Type B pancreatic cell (in vitro differentiated cells): ENCODE measurements around the gene MAP1B. TPM values are rescaled to one million over a fixed set of nuclear protein-coding genes. Genes with fewer than 3 reads are reported as not detected.

Source experiments
- DNase-seq: peaks from one replicate; pipeline ENCODE4 v3.0.0; 2021; ENCODE audit warnings: mixed read lengths; ENCODE audit not compliant: unreplicated experiment; ENCODE audit errors: extremely low spot score
- H3K27ac Mint-ChIP-seq: 2 replicates; pipeline ENCODE4 v1.8.0; 2021; ENCODE audit warnings: mild to moderate bottlenecking, mixed read lengths
- H3K27me3 Mint-ChIP-seq: 2 replicates; pipeline ENCODE4 v1.8.0; 2021; ENCODE audit warnings: mixed read lengths
- H3K36me3 Mint-ChIP-seq: 2 replicates; pipeline ENCODE4 v1.8.0; 2021; ENCODE audit warnings: mixed read lengths
- H3K4me1 Mint-ChIP-seq: one replicate; pipeline ENCODE4 v1.8.0; 2021; ENCODE audit warnings: mixed read lengths; ENCODE audit not compliant: unreplicated experiment
- H3K4me3 Mint-ChIP-seq: 2 replicates; pipeline ENCODE4 v1.8.0; 2021; ENCODE audit warnings: mild to moderate bottlenecking, mixed read lengths
- H3K9me3 Mint-ChIP-seq: 2 replicates; pipeline ENCODE4 v1.8.0; 2021; ENCODE audit warnings: mixed read lengths
- CTCF ChIP-seq: fragments of 200-600 bp; sonication (generic); conservative IDR thresholded peaks from 2 replicates; pipeline ENCODE4 v1.5.0; 2021; ENCODE audit warnings: antibody characterized with exemption, mild to moderate bottlenecking
- total RNA-seq: library from RNA; stranded (reverse); gene quantifications from 2 replicates; pipeline ENCODE4 v1.2.1, GENCODE V29; 2021; ENCODE audit warnings: low replicate concordance

Gene MAP1B
- total RNA-seq, 1 donor from 2014 or later: 124 TPM

- no peaks in the 10 kb centered on the region for H3K4me1 Mint-ChIP-seq
- no peak overlapping the region for H3K4me3 Mint-ChIP-seq
- TF ChIP-seq CTCF: no peak
- no peak overlapping the region for H3K27ac Mint-ChIP-seq
- no peaks in the 10 kb centered on the region for H3K27me3 Mint-ChIP-seq
- no peak for DNase-seq
- H3K36me3 Mint-ChIP-seq: peaks cover 50% of the 10 kb centered on the region
- peaks cover 6% of the 10 kb centered on the region for H3K9me3 Mint-ChIP-seq
Measured at GRCh38 chr5:72203251-72203845, 96.1 kb downstream of the MAP1B start.

DNA sequence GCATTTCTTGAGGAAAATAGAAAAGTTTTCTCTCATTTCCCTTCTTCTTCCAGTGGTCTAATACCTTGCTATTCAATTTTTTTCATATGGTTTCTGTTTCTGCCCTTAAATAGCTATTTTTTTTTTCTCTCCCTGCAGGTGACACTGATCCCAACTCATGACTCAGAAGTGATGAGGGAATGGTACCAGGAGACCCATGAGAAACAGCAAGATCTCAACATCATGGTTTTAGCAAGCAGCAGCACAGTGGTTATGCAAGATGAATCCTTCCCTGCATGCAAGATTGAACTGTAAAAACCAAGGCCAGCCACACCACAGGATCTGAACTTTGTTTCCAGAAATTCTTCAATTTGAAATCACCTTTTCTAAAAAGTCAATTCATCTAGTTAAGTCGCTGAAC, 97.7 kb downstream of the MAP1B start:
- Mint-ChIP-seq H3K4me1 (no peaks in the 10 kb centered on the region), H3K27ac (no peak overlapping the region), H3K9me3 (no peaks in the 10 kb centered on the region), H3K27me3 (no peaks in the 10 kb centered on the region), H3K4me3 (no peak overlapping the region), H3K36me3 (peaks cover 34% of the 10 kb centered on the region)
- DNase-seq: no peak
- TF ChIP-seq CTCF: no peak

GRCh38 chr5:72205431-72206009, 98.2 kb downstream of the MAP1B start:
- no peaks in the 10 kb centered on the region for H3K27me3 Mint-ChIP-seq
- no peak for DNase-seq
- no peak overlapping the region for H3K27ac Mint-ChIP-seq
- no peak for TF ChIP-seq CTCF
- no peaks in the 10 kb centered on the region for H3K4me1 Mint-ChIP-seq
- H3K9me3 Mint-ChIP-seq: no peaks in the 10 kb centered on the region
- H3K36me3 Mint-ChIP-seq: peaks cover 29% of the 10 kb centered on the region
- no peak overlapping the region for H3K4me3 Mint-ChIP-seq

GRCh38 chr5:72206160-72206559, 98.9 kb downstream of the MAP1B start:
- Mint-ChIP-seq H3K9me3 (no peaks in the 10 kb centered on the region), H3K4me3 (no peak overlapping the region), H3K36me3 (peaks cover 29% of the 10 kb centered on the region), H3K27me3 (no peaks in the 10 kb centered on the region), H3K27ac (no peak overlapping the region), H3K4me1 (peaks cover 2% of the 10 kb centered on the region)
- DNase-seq: no peak
- TF ChIP-seq CTCF: no peak

GRCh38 chr5:72206994-72207393, 99.7 kb downstream of the MAP1B start:
- no peak overlapping the region for H3K4me3 Mint-ChIP-seq
- no peak for TF ChIP-seq CTCF
- H3K27ac Mint-ChIP-seq: no peak overlapping the region
- H3K4me1 Mint-ChIP-seq: peaks cover 5% of the 10 kb centered on the region
- peaks cover 29% of the 10 kb centered on the region for H3K36me3 Mint-ChIP-seq
- no peaks in the 10 kb centered on the region for H3K27me3 Mint-ChIP-seq
- H3K9me3 Mint-ChIP-seq: no peaks in the 10 kb centered on the region
- no peak for DNase-seq
